A549 treated with AZD9567 at 1 μM for 4 hours (cell line): ENCODE measurements around the gene TNNI3K. TPM values are rescaled to one million over a fixed set of nuclear protein-coding genes. Genes with fewer than 3 reads are reported as not detected.

ENCODE experiments used
- total RNA-seq: library from RNA; stranded (reverse); fragments of 200-300 nt; extraction: Qiagen RNA extraction; gene quantifications from 5 replicates; pipeline ENCODE4 v1.2.3, GENCODE V29; 2022; ENCODE audit not compliant: insufficient read depth

TNNI3K gene, protein sequence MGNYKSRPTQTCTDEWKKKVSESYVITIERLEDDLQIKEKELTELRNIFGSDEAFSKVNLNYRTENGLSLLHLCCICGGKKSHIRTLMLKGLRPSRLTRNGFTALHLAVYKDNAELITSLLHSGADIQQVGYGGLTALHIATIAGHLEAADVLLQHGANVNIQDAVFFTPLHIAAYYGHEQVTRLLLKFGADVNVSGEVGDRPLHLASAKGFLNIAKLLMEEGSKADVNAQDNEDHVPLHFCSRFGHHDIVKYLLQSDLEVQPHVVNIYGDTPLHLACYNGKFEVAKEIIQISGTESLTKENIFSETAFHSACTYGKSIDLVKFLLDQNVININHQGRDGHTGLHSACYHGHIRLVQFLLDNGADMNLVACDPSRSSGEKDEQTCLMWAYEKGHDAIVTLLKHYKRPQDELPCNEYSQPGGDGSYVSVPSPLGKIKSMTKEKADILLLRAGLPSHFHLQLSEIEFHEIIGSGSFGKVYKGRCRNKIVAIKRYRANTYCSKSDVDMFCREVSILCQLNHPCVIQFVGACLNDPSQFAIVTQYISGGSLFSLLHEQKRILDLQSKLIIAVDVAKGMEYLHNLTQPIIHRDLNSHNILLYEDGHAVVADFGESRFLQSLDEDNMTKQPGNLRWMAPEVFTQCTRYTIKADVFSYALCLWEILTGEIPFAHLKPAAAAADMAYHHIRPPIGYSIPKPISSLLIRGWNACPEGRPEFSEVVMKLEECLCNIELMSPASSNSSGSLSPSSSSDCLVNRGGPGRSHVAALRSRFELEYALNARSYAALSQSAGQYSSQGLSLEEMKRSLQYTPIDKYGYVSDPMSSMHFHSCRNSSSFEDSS
- not detected in 5 replicates for total RNA-seq

DNA sequence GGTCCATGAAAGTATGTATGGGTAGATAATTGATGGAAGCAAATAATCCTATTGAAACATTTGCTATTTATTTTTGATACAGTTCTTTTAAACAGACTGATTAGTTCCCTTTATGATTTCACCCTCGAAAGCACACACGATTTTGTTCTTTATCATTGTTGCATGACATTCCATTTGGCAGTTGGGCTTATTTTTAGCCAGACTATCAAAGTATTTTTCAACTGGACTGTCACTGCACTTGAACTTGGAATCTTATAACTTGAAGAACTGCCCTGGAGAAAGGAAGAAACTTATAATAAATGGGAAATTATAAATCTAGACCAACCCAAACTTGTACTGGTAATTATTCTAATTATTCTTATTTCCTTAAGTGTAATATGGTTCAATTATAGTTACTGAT, at the start of gene TNNI3K:
TNNI3K (plus strand) TSS at position 235 of the 400 bp plus-strand sequence; CDS start at position 300, 65 bp downstream.

DNA sequence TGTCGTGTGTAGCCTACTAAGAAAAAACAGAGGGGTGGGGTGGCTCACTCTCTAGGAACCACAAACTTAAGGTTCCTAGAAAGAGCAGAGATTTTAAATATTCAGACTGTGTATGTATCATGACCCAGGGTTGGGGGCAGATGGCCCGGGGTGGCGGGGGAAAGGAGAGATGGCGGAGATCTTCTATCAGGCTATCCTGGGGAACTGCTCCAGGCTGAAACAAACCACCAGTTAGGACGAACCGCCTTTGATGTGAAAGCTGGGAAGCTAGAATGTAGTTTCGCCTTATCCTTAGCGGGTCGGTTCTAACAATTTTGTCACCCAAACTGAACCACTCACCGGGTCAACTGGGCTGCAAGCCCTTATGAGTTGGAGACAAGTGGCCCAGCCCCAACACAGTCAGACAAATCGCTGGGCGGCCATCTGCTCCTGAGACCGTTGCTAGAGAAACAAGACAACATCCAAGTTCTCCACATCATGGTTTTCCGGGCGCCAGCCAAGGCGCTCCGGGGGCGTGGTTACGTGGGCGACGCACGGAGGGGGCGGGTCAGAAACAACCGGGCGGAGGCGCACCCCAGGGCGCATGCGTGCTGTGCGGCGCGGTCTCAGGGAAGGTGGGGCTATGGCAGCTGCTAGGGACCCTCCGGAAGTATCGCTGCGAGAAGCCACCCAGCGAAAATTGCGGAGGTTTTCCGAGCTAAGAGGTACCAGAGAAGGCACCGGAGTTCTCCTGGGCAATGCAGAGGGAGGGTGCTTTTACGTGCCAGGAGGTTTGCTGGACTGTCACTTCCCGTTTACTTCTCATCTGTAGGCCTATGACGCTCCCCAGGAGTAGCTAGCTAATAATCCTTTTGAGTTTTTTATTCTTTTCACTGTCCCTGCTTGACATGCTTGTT, 37.3 kb upstream of the TNNI3K start, which contains the start of the genes FPGT and LRRIQ3:
FPGT (plus strand) TSS at position 586 of the 896 bp plus-strand sequence; CDS start at position 623, 37 bp downstream.
LRRIQ3 (minus strand) TSS at position 520 of the 896 bp plus-strand sequence. CDS start 14,492 bp downstream, outside the sequence.

DNA sequence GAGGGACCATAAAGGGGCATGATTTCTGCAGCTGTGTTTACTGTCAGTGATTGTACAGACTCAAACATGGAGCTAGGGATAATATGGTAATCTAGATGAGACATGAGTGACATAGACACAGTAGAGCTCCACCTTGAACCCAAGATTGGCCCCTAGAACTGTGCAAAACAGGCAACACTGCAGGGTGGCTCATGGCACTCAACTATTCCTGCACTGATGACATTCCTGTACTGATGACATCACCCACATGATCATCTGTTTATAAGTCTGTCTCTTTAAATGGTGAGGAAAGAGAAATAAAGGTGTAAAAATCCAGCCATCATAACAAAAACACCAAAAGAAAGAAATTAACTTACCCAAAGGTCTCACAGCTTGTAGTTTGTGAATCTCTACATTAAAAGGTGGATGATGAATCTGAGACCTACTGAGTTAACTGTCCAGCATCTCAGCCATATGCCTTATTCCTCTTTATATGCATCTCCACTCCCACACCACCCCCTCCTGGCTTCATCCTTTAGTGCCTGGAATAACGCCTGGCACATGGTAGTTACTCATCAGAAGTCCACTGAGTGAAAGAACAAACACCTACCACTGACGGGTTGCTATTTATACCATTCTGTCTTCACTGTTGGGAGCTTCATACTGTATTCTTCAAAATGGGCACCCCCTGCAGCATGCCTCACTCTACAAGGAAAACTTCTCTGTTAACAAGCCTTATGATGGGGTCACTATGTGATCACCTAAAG, 277.2 kb downstream of the TNNI3K start, which contains the start of gene LRRC53:
LRRC53 (minus strand) TSS at position 442 of the 746 bp plus-strand sequence. CDS start 29,262 bp downstream, outside the sequence.

Other genes with a start within 250 kb of the TNNI3K start
- 0.74 to 1.1 TPM (median 0.89 TPM) in 4 of 5 replicates, not detected in the other for gene LRRIQ3, start 37.2 kb upstream of the TNNI3K start, total RNA-seq
- gene FPGT, start 37.1 kb upstream of the TNNI3K start, total RNA-seq, result 4.8 to 8.0 TPM (median 6.2 TPM) in 5 replicates